ENCODE measurements around the gene LOXL4.

Gene LOXL4

DNA sequence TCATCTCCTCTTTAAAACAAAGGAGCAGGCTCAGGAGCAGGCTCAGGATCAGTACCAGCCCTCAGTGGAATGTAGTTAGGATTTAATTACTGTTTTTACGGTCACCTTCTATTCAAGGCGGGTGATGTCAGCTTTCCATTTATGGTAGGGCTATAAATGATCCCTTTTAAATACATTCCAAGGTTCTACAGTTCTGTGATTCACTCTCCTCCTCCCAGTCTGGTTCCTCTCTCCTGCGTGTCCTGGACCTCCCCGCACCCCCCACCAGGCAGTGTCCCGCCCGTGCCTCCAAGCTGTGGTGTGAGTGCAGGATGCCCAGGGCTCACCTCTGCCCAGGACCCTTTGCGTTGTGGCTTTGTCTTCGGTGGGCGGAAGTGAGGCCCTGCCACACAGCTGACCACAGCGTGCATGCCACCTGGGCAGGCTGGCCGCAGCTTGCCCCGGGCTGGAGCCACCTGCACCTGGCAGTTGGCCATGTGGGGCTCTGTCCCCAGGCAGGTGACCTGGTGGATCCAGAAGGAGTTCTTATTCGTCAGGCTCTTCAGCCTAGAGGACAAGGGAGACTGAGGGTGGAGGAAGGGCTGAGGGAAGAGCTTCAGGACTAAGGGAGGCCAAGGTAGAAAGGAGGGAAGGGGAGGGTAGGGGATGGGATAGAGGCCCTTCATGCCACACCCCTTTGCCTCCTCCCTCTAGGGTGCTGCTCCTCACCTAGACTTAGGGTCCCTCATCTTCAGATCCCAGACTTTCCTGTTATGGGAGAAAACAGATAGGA lies 9.1 kb downstream of the LOXL4 start:
- H3K4me1 ChIP-seq (ENCODE audit: control insufficient read depth, insufficient read depth, low read depth, low read length): peaks cover 35% of the 10 kb centered on the region
- H2BK120ac ChIP-seq (ENCODE audit: low read depth, low read length): no peak overlapping the region
- peak overlapping the region; percentile 4 for H2BK15ac ChIP-seq (ENCODE audit: low read depth, poor library complexity, severe bottlenecking)
- H2AK5ac ChIP-seq (ENCODE audit: low read length, severe bottlenecking): peak overlapping the region; percentile 3
- H3K4ac ChIP-seq (ENCODE audit: low read depth in 1 of 2, low read length in 2 of 2): no peak overlapping the region
- no peak for DNase-seq
- H3K36me3 ChIP-seq (ENCODE audit: control insufficient read depth in 1 of 2, insufficient read depth in 2 of 2, low read depth in 1 of 2, low read length in 2 of 2): peaks cover 57 to 65% of the 10 kb centered on the region in 2 experiments
- peak overlapping the region in 1 of 2 experiments; percentile 30 for H3K14ac ChIP-seq (ENCODE audit: low read length in 2 of 2)
- H3K27ac ChIP-seq (ENCODE audit: low read length, poor library complexity, severe bottlenecking): no peak overlapping the region
- no peak overlapping the region for H3K4me3 ChIP-seq (ENCODE audit: insufficient read depth in 1 of 2, low read depth in 1 of 2, low read length in 2 of 2)
- H4K91ac ChIP-seq (ENCODE audit: low read length): no peak overlapping the region
- no peak overlapping the region for H3K9ac ChIP-seq (ENCODE audit: low read length)
- peaks cover 2% of the 10 kb centered on the region for H3K79me1 ChIP-seq (replicated peaks; ENCODE audit: low read length, poor library complexity, severe bottlenecking)
- no peak overlapping the region for H4K8ac ChIP-seq (ENCODE audit: low read length)
- H2AFZ ChIP-seq (ENCODE audit: low read depth, low read length): no peak overlapping the region
- no peak overlapping the region for H3K4me2 ChIP-seq (ENCODE audit: low read length, poor library complexity, severe bottlenecking)
- H3K23ac ChIP-seq (ENCODE audit: low read length in 2 of 2): no peak overlapping the region
- no peaks in the 10 kb centered on the region for H3K9me3 ChIP-seq (ENCODE audit: control insufficient read depth, low read length)
- 82% methylated on average over 13 of the region's 13 CpGs for WGBS
- H2BK12ac ChIP-seq (ENCODE audit: low read length in 2 of 2): no peak overlapping the region
- H2BK5ac ChIP-seq (ENCODE audit: low read depth, low read length, poor library complexity, severe bottlenecking): no peak overlapping the region
- H3K27me3 ChIP-seq (ENCODE audit: control insufficient read depth in 1 of 2, insufficient read depth in 1 of 2, low read length in 2 of 2): no peaks in the 10 kb centered on the region
- H3K18ac ChIP-seq (ENCODE audit: low read depth in 1 of 2, low read length in 2 of 2): no peak overlapping the region

DNA sequence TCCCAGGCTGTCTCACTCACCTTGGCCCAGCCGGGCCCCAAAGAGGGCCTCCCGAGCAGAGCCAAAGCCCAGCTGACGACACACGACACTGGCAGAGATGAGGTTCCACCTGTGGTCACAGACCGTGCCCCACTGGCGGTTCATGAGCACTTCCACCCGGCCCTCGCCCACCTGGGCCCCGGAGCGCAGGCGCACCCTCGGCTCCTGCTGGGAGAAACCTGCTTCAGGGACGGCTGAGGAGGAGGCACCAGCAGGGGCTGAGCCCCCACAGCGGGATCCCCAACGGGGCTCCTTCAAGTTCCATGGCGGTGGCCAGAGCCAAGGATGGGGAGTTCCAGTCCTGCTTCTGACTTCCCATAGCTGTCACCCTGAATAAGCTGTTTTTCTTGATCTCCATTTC lies 10.0 kb downstream of the LOXL4 start:
- no peak overlapping the region for H3K14ac ChIP-seq (ENCODE audit: low read length in 2 of 2)
- H3K9ac ChIP-seq (ENCODE audit: low read length): no peak overlapping the region

DNA sequence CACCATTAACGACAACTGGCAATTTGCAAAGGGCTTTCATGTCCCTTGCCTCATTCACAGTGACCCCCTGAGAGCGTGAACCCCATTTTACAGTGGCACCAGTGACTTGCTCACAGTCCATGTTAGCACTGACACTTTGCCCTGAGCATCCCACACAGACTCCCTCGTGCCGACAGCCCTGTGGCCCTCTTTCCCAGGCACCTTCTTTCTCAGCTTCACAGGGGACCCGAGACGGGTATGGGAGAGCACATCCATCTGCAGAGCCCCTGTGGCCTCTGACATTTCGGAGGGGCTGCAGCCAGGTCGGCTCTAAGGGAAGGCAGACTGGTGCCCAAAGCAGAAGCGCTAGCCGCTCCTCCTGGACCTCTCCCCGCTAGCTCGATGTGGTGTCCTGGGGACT lies 10.8 kb downstream of the LOXL4 start:
- no peak overlapping the region for H2AFZ ChIP-seq (ENCODE audit: low read depth, low read length)
- H2BK12ac ChIP-seq (ENCODE audit: low read length in 2 of 2): no peak overlapping the region
- no peak overlapping the region for H3K4ac ChIP-seq (ENCODE audit: low read depth in 1 of 2, low read length in 2 of 2)
- 94% methylated on average over 12 of the region's 12 CpGs for WGBS
- H2BK5ac ChIP-seq (ENCODE audit: low read depth, low read length, poor library complexity, severe bottlenecking): no peak overlapping the region
- no peaks in the 10 kb centered on the region for H3K9me3 ChIP-seq (ENCODE audit: control insufficient read depth, low read length)
- no peak overlapping the region for H4K91ac ChIP-seq (ENCODE audit: low read length)
- no peak overlapping the region for H3K9ac ChIP-seq (ENCODE audit: low read length)
- no peak overlapping the region for H3K18ac ChIP-seq (ENCODE audit: low read depth in 1 of 2, low read length in 2 of 2)
- H3K79me1 ChIP-seq (replicated peaks; ENCODE audit: low read length, poor library complexity, severe bottlenecking): no peaks in the 10 kb centered on the region
- no peak overlapping the region for H3K23ac ChIP-seq (ENCODE audit: low read length in 2 of 2)
- no peak overlapping the region for H3K14ac ChIP-seq (ENCODE audit: low read length in 2 of 2)
- H2BK120ac ChIP-seq (ENCODE audit: low read depth, low read length): no peak overlapping the region
- H4K8ac ChIP-seq (ENCODE audit: low read length): no peak overlapping the region
- no peak overlapping the region for H3K27ac ChIP-seq (ENCODE audit: low read length, poor library complexity, severe bottlenecking)
- peaks cover 61 to 73% of the 10 kb centered on the region in 2 experiments for H3K36me3 ChIP-seq (ENCODE audit: control insufficient read depth in 1 of 2, insufficient read depth in 2 of 2, low read depth in 1 of 2, low read length in 2 of 2)
- no peak overlapping the region for H3K4me2 ChIP-seq (ENCODE audit: low read length, poor library complexity, severe bottlenecking)
- H3K27me3 ChIP-seq (ENCODE audit: control insufficient read depth in 1 of 2, insufficient read depth in 1 of 2, low read length in 2 of 2): no peaks in the 10 kb centered on the region
- no peak overlapping the region for H2BK15ac ChIP-seq (ENCODE audit: low read depth, poor library complexity, severe bottlenecking)
- no peak for DNase-seq
- H3K4me1 ChIP-seq (ENCODE audit: control insufficient read depth, insufficient read depth, low read depth, low read length): peaks cover 30% of the 10 kb centered on the region
- H3K4me3 ChIP-seq (ENCODE audit: insufficient read depth in 1 of 2, low read depth in 1 of 2, low read length in 2 of 2): no peak overlapping the region
- H2AK5ac ChIP-seq (ENCODE audit: low read length, severe bottlenecking): no peak overlapping the region

More for the DNA sequence above, 10.0 kb downstream of the LOXL4 start:
- Histone ChIP-seq H3K4me2 (ENCODE audit: low read length, poor library complexity, severe bottlenecking) (no peak overlapping the region), H3K27ac (ENCODE audit: low read length, poor library complexity, severe bottlenecking) (no peak overlapping the region), H2BK5ac (ENCODE audit: low read depth, low read length, poor library complexity, severe bottlenecking) (no peak overlapping the region), H3K18ac (ENCODE audit: low read depth in 1 of 2, low read length in 2 of 2) (no peak overlapping the region), H3K27me3 (ENCODE audit: control insufficient read depth in 1 of 2, insufficient read depth in 1 of 2, low read length in 2 of 2) (no peaks in the 10 kb centered on the region), H3K4me3 (ENCODE audit: insufficient read depth in 1 of 2, low read depth in 1 of 2, low read length in 2 of 2) (no peak overlapping the region), H2BK120ac (ENCODE audit: low read depth, low read length) (no peak overlapping the region), H3K79me1 (replicated peaks; ENCODE audit: low read length, poor library complexity, severe bottlenecking) (no peaks in the 10 kb centered on the region), H3K4ac (ENCODE audit: low read depth in 1 of 2, low read length in 2 of 2) (no peak overlapping the region), H3K9me3 (ENCODE audit: control insufficient read depth, low read length) (no peaks in the 10 kb centered on the region), H2AFZ (ENCODE audit: low read depth, low read length) (no peak overlapping the region), H4K91ac (ENCODE audit: low read length) (no peak overlapping the region), H3K23ac (ENCODE audit: low read length in 2 of 2) (no peak overlapping the region), H3K36me3 (ENCODE audit: control insufficient read depth in 1 of 2, insufficient read depth in 2 of 2, low read depth in 1 of 2, low read length in 2 of 2) (peaks cover 63 to 70% of the 10 kb centered on the region in 2 experiments), H4K8ac (ENCODE audit: low read length) (no peak overlapping the region), H2BK15ac (ENCODE audit: low read depth, poor library complexity, severe bottlenecking) (no peak overlapping the region), H2BK12ac (ENCODE audit: low read length in 2 of 2) (no peak overlapping the region), H2AK5ac (ENCODE audit: low read length, severe bottlenecking) (no peak overlapping the region), H3K4me1 (ENCODE audit: control insufficient read depth, insufficient read depth, low read depth, low read length) (peaks cover 34% of the 10 kb centered on the region)
- DNase-seq: no peak
- 92% methylated on average over 16 of the region's 16 CpGs for WGBS

DNA sequence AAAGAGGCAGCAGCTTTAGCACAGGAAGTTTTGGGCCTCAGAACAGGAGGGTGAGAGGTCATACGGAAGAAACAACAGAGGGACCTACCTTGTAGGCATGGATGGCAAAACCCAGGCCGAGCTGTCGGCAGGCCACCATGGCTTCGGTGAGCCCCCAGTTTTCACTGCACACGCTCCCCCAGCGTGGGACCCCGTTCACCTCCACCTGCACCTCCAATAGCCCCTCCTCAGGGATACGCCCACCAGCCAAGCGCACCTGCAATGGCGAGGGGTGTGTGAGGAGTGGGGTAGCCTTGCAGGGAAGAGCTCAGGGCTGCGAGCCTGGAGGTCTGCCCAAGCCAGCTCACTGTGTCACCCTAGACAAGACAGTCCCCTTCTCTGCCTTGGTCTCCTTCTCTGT lies 11.3 kb downstream of the LOXL4 start:
- H3K4me2 ChIP-seq (ENCODE audit: low read length, poor library complexity, severe bottlenecking): no peak overlapping the region
- H4K91ac ChIP-seq (ENCODE audit: low read length): no peak overlapping the region
- no peaks in the 10 kb centered on the region for H3K79me1 ChIP-seq (replicated peaks; ENCODE audit: low read length, poor library complexity, severe bottlenecking)
- no peak overlapping the region for H3K14ac ChIP-seq (ENCODE audit: low read length in 2 of 2)
- H2BK120ac ChIP-seq (ENCODE audit: low read depth, low read length): no peak overlapping the region
- H2AK5ac ChIP-seq (ENCODE audit: low read length, severe bottlenecking): no peak overlapping the region
- H3K9ac ChIP-seq (ENCODE audit: low read length): no peak overlapping the region
- no peak overlapping the region for H3K4ac ChIP-seq (ENCODE audit: low read depth in 1 of 2, low read length in 2 of 2)
- no peak overlapping the region for H3K23ac ChIP-seq (ENCODE audit: low read length in 2 of 2)
- 88% methylated on average over 7 of the region's 11 CpGs for WGBS
- no peaks in the 10 kb centered on the region for H3K9me3 ChIP-seq (ENCODE audit: control insufficient read depth, low read length)
- H2BK5ac ChIP-seq (ENCODE audit: low read depth, low read length, poor library complexity, severe bottlenecking): no peak overlapping the region
- H3K27ac ChIP-seq (ENCODE audit: low read length, poor library complexity, severe bottlenecking): no peak overlapping the region
- H3K36me3 ChIP-seq (ENCODE audit: control insufficient read depth in 1 of 2, insufficient read depth in 2 of 2, low read depth in 1 of 2, low read length in 2 of 2): peaks cover 57 to 73% of the 10 kb centered on the region in 2 experiments
- DNase-seq: no peak
- H3K18ac ChIP-seq (ENCODE audit: low read depth in 1 of 2, low read length in 2 of 2): no peak overlapping the region
- H2BK15ac ChIP-seq (ENCODE audit: low read depth, poor library complexity, severe bottlenecking): no peak overlapping the region
- no peak overlapping the region for H3K4me3 ChIP-seq (ENCODE audit: insufficient read depth in 1 of 2, low read depth in 1 of 2, low read length in 2 of 2)
- no peak overlapping the region for H4K8ac ChIP-seq (ENCODE audit: low read length)
- H3K27me3 ChIP-seq (ENCODE audit: control insufficient read depth in 1 of 2, insufficient read depth in 1 of 2, low read length in 2 of 2): no peaks in the 10 kb centered on the region
- peaks cover 30% of the 10 kb centered on the region for H3K4me1 ChIP-seq (ENCODE audit: control insufficient read depth, insufficient read depth, low read depth, low read length)
- H2BK12ac ChIP-seq (ENCODE audit: low read length in 2 of 2): no peak overlapping the region
- H2AFZ ChIP-seq (ENCODE audit: low read depth, low read length): no peak overlapping the region

Measured in mesenchymal stem cell (in vitro differentiated cells and primary cell).